Central memory CD8-positive, alpha-beta T cell (primary cell): ENCODE data around the gene SCAMP2.
A peak's percentile ranks its signal among the peaks of the same experiment; 100 is the strongest.

Experiments used
- ATAC-seq: fragments of 150-1000 bp; cut with Tn5 transposase; replicated peaks from 2 replicates; pipeline ENCODE4 v1.10.0; 2022; ENCODE audit warnings: mild to moderate bottlenecking, moderate FRiP score, moderate number of reproducible peaks; ENCODE audit not compliant: poor library complexity, severe bottlenecking; ENCODE audit errors: extremely low read depth
- DNase-seq, 2 donors: peaks; one replicate each; pipeline ENCODE4 v3.0.0; 2021; ENCODE audit warnings: low spot score in 2 of 2
- H3K27ac Mint-ChIP-seq: one replicate; pipeline ENCODE4 v1.8.0; 2022; ENCODE audit warnings: low read depth, mild to moderate bottlenecking, moderate library complexity, mixed read lengths
- H3K27me3 Mint-ChIP-seq: one replicate; pipeline ENCODE4 v1.8.0; 2022; ENCODE audit warnings: mixed read lengths
- H3K36me3 Mint-ChIP-seq: one replicate; pipeline ENCODE4 v1.8.0; 2022; ENCODE audit warnings: mild to moderate bottlenecking, moderate library complexity, mixed read lengths; ENCODE audit not compliant: insufficient read depth
- H3K4me1 Mint-ChIP-seq: one replicate; pipeline ENCODE4 v1.8.0; 2022; ENCODE audit warnings: mixed read lengths
- H3K4me3 Mint-ChIP-seq: one replicate; pipeline ENCODE4 v1.8.0; 2022; ENCODE audit warnings: mild to moderate bottlenecking, moderate library complexity, mixed read lengths
- H3K9me3 Mint-ChIP-seq: one replicate; pipeline ENCODE4 v1.8.0; 2022; ENCODE audit warnings: mixed read lengths

SCAMP2 gene

GRCh38 chr15:74839526-74840395 lies 33.4 kb downstream of the SCAMP2 start:
- H3K4me1 Mint-ChIP-seq: peaks cover 41% of the 10 kb centered on the region
- no peak overlapping the region for H3K27ac Mint-ChIP-seq
- H3K4me3 Mint-ChIP-seq: no peak overlapping the region
- no peak for ATAC-seq
- H3K9me3 Mint-ChIP-seq: no peaks in the 10 kb centered on the region
- H3K27me3 Mint-ChIP-seq: no peaks in the 10 kb centered on the region
- H3K36me3 Mint-ChIP-seq: peaks cover 11% of the 10 kb centered on the region
- no peak for DNase-seq

GRCh38 chr15:74838746-74839525 lies 34.2 kb downstream of the SCAMP2 start:
- ATAC-seq (no peak), DNase-seq (no peak)
- Mint-ChIP-seq H3K27me3 (no peaks in the 10 kb centered on the region), H3K36me3 (peaks cover 7% of the 10 kb centered on the region), H3K9me3 (no peaks in the 10 kb centered on the region), H3K4me1 (peaks cover 34% of the 10 kb centered on the region), H3K4me3 (no peak overlapping the region), H3K27ac (no peak overlapping the region)

GRCh38 chr15:74838137-74838516 lies 35.0 kb downstream of the SCAMP2 start:
- H3K9me3 Mint-ChIP-seq: no peaks in the 10 kb centered on the region
- H3K4me1 Mint-ChIP-seq: peaks cover 28% of the 10 kb centered on the region
- DNase-seq (no peak), ATAC-seq (no peak)
- peaks cover 7% of the 10 kb centered on the region for H3K36me3 Mint-ChIP-seq
- H3K27ac Mint-ChIP-seq: no peak overlapping the region
- no peaks in the 10 kb centered on the region for H3K27me3 Mint-ChIP-seq
- no peak overlapping the region for H3K4me3 Mint-ChIP-seq

- Mint-ChIP-seq H3K27me3 (no peaks in the 10 kb centered on the region), H3K27ac (peak overlapping the region; percentile 67), H3K9me3 (no peaks in the 10 kb centered on the region), H3K4me3 (no peak overlapping the region), H3K4me1 (peaks cover 23% of the 10 kb centered on the region), H3K36me3 (peaks cover 5% of the 10 kb centered on the region)
- no peak for DNase-seq
- ATAC-seq: no peak
Measured at GRCh38 chr15:74837482-74838136, 35.6 kb downstream of the SCAMP2 start.

- Mint-ChIP-seq H3K4me3 (no peak overlapping the region), H3K4me1 (peaks cover 17% of the 10 kb centered on the region), H3K9me3 (no peaks in the 10 kb centered on the region), H3K36me3 (peaks cover 3% of the 10 kb centered on the region), H3K27ac (no peak overlapping the region), H3K27me3 (no peaks in the 10 kb centered on the region)
- DNase-seq: no peak
- ATAC-seq: no peak
Measured at GRCh38 chr15:74836846-74837245, 36.3 kb downstream of the SCAMP2 start.

- peak; percentile 28 for ATAC-seq
- Mint-ChIP-seq H3K27ac (no peak overlapping the region), H3K36me3 (peaks cover 3% of the 10 kb centered on the region), H3K9me3 (no peaks in the 10 kb centered on the region), H3K4me1 (peaks cover 4% of the 10 kb centered on the region), H3K27me3 (no peaks in the 10 kb centered on the region), H3K4me3 (no peak overlapping the region)
- DNase-seq: peak in 1 of 2 donors; percentile 33
Measured at GRCh38 chr15:74835312-74835823, 37.8 kb downstream of the SCAMP2 start.

- peaks cover 3% of the 10 kb centered on the region for H3K36me3 Mint-ChIP-seq
- H3K9me3 Mint-ChIP-seq: no peaks in the 10 kb centered on the region
- H3K27ac Mint-ChIP-seq: no peak overlapping the region
- no peak overlapping the region for H3K4me3 Mint-ChIP-seq
- no peak for ATAC-seq
- peaks cover 5% of the 10 kb centered on the region for H3K27me3 Mint-ChIP-seq
- H3K4me1 Mint-ChIP-seq: peaks cover 4% of the 10 kb centered on the region
- DNase-seq: no peak
Measured at GRCh38 chr15:74833376-74834107, 39.6 kb downstream of the SCAMP2 start.

GRCh38 chr15:74832826-74833225 lies 40.3 kb downstream of the SCAMP2 start:
- Mint-ChIP-seq H3K9me3 (no peaks in the 10 kb centered on the region), H3K27ac (no peak overlapping the region)
- DNase-seq: no peak

GRCh38 chr15:74831813-74832495 lies 41.2 kb downstream of the SCAMP2 start:
- peaks cover 4% of the 10 kb centered on the region for H3K4me1 Mint-ChIP-seq
- ATAC-seq (no peak), DNase-seq (no peak)
- peaks cover 21% of the 10 kb centered on the region for H3K27me3 Mint-ChIP-seq
- H3K9me3 Mint-ChIP-seq: no peaks in the 10 kb centered on the region
- no peak overlapping the region for H3K27ac Mint-ChIP-seq
- peaks cover 3% of the 10 kb centered on the region for H3K36me3 Mint-ChIP-seq
- H3K4me3 Mint-ChIP-seq: no peak overlapping the region

More at GRCh38 chr15:74832826-74833225, 40.3 kb downstream of the SCAMP2 start:
- ATAC-seq: no peak
- Mint-ChIP-seq H3K4me1 (peaks cover 4% of the 10 kb centered on the region), H3K4me3 (no peak overlapping the region), H3K36me3 (peaks cover 3% of the 10 kb centered on the region), H3K27me3 (peaks cover 12% of the 10 kb centered on the region)

GRCh38 chr15:74830868-74831267 lies 42.3 kb downstream of the SCAMP2 start:
- H3K4me1 Mint-ChIP-seq: peaks cover 9% of the 10 kb centered on the region
- no peak overlapping the region for H3K4me3 Mint-ChIP-seq
- no peaks in the 10 kb centered on the region for H3K9me3 Mint-ChIP-seq
- no peak for ATAC-seq
- H3K27ac Mint-ChIP-seq: no peak overlapping the region
- H3K36me3 Mint-ChIP-seq: peaks cover 2% of the 10 kb centered on the region
- H3K27me3 Mint-ChIP-seq: peaks cover 30% of the 10 kb centered on the region
- DNase-seq: no peak

- DNase-seq (no peak), ATAC-seq (no peak)
- Mint-ChIP-seq H3K27me3 (peaks cover 30% of the 10 kb centered on the region), H3K27ac (no peak overlapping the region), H3K4me1 (peaks cover 6% of the 10 kb centered on the region), H3K4me3 (no peak overlapping the region), H3K9me3 (no peaks in the 10 kb centered on the region), H3K36me3 (no peaks in the 10 kb centered on the region)
Measured at GRCh38 chr15:74829991-74830390, 43.2 kb downstream of the SCAMP2 start.
